Activated CD8-positive, alpha-beta memory T cell treated with anti-CD3 and anti-CD28 coated beads for 1 hour (primary cell): ENCODE results near the gene DNAH14.
"Not testable (repeated sequence)": the region's sequence is repeated elsewhere in the genome, so short reads cannot be mapped to it uniquely, and the experiment has no call there.

Experiments used
- DNase-seq, 2 donors: peaks; one replicate each; pipeline ENCODE4 v3.0.0-alpha.2; 2020; ENCODE audit warnings: low read depth in 1 of 2; ENCODE audit errors: extremely low read depth in 1 of 2

DNAH14 gene

DNA sequence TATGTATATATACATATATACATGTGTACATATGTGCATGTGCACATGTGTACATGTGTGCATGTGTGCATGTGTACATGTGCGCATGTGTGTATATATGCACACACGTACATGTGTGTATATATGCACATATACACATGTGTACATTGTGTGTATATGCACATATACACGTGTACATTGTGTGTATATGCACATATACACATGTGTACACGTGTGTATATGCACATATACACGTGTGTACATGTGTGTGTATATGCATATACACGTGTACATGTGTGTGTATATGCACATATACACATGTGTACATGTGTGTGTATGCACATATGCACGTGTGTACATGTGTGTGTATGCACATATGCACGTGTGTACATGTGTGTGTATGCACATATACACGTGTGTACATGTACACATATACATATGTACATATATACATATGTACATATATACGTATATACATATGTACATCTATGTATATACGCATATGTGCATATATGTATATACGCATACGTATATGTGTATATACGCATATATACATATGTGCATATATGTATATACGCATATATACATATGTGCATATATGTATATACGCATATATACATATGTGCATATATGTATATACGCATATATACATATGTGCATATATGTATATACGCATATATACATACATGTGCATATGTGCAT lies 405.8 kb downstream of the DNAH14 start:
- DNase-seq, result not testable (repeated sequence)

DNA sequence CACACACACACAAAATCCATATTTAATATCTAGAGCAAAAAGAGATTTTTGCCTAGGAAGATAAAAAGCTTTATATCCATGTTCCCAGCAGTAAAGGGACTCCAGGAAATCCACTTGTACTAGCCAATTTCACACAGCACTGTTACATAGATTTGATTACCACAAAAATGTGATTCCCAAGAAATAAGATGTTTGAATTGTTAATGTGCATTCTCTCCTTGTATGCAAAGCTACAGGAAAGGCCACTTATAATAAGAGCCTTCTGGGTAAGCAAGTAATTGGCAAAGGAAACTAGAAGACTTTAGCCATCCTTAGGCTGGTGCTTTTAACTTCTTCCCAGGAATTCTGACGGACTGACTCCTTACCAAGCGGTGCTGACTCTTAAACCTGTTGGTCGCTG lies 409.1 kb downstream of the DNAH14 start:
- no peak for DNase-seq

DNA sequence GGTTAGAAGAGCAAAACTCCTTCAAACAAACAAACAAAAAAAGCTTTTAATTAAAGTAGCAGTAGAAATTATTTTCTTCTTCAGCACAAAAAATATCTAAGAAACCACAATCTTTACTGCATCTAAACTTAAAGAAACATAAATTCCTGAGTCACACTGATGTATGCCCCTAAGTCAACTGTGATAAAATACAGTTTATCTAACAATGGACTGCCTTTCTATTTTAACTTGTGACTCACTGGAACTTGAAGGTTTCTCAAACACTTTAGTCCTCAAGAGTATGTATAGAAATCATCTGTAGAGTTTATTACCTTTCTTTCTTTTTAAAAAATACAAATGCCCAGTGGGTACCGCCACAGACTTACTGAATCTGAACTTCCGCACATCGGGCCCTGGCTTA lies 412.2 kb downstream of the DNAH14 start:
- no peak for DNase-seq

DNA sequence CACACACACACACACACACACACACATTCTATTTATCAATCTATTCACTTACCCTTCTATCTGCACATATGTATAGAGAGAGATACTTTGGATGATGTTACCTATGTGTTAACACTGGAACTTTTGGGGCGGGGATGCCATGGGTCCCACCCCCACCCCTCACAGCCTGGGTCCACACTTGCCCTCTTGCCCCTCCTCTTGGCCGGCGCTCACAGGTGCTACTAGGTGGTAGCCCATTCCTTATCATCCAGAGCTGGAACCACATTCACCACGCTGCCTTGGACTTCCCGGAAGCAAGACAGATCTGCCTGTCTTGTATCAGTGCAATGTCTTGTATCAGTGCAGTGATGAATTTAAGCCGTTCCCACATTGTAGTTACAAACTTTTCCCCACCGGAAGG lies 413.2 kb downstream of the DNAH14 start:
- no peak for DNase-seq

DNA sequence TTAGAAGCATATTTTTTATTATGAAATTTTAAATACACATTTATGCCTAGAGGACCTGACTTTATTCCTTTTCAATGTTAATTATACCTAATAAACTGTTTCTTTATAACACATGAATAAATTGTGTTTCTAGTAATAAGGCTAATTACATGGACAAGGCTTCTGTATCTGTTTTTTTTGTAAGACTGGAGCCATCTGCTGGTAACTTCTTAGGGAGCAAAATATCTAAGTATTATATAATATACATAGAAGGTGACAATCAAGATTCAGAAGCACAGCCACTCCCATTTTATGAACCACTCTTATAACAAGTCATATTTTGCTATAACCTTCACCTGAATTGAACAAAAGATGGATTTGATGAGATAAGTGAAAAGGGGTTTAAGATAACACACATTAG lies 414.1 kb downstream of the DNAH14 start:
- DNase-seq, result no peak

DNA sequence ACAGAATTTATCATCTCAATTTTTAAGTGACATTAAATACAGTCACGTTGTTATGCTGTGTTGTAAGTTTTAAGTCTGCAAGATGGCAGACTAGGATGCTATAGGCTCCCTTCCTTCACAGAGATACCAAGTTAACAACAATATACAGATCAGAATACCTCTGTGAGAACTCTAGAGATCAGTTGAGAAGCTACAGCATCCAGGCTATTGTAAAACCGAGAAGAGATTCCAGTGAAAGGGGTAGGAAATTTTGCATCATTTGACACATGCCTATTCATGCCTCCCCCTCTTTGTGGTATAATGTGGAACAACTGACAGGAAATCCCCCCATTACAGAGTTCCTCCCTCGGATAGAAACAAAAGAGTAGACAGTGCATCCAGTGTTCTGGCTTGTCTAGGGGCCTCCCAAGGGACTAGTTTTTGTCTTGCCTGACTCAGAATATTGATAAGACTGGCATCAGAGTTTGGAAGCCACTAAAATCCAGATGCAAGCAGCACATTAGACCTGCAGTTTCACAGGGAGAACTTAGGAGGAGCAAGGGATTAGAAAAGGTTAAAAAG lies 417.7 kb downstream of the DNAH14 start:
- no peak for DNase-seq

DNA sequence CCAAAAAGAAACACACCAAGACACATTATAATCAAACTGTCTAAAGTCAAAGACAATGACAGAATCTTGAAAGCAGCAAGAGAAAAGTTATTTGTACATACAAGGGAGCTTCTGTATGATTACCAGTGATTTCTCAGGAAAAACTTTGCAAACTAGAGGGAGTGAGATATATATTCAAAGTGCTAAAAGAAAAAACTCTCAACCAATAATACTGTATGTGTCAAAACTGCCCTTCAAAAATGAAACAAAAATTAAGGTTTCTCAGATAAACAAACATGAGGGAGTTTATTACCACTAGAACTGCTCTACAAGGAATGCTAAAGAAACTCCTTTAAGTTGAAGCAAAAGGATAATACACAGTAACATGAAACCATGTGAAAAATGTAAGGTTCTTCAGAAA lies 418.9 kb downstream of the DNAH14 start:
- no peak for DNase-seq

DNA sequence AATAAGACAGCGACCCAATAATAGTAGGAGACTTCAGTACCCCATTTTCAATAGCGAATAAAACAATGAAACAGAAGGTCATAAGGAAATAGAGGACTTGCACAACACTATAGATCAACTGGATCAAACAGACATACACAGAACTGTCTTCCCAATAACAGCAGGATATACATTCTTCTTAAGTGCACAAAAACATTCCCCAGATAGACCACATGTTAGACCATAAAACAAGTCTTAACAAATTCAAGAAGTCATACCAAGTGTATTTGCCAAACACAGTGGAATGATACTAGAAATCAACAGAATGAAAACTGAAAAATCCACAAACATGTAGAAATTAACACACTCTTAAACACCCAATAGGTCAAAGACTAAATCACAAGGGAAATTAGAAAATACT lies 420.4 kb downstream of the DNAH14 start:
- no peak for DNase-seq

DNA sequence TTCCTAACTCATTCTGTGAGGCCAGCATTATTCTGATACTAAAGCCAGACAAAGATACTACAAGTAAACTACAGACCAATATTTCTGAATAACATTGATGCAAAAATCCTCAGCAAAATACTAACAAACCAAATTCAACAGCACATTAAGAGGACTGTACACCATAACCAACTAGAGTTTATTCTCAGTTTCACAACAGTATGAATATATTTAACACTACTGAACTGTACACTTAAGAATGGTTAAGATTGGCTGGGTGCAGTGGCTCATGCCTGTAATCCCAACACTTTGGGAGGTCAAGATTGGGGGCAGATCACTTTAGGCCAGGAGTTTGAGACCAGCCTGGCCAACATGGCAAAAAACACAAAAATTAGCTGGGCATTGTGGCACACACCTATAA lies 421.4 kb downstream of the DNAH14 start:
- no peak for DNase-seq

DNA sequence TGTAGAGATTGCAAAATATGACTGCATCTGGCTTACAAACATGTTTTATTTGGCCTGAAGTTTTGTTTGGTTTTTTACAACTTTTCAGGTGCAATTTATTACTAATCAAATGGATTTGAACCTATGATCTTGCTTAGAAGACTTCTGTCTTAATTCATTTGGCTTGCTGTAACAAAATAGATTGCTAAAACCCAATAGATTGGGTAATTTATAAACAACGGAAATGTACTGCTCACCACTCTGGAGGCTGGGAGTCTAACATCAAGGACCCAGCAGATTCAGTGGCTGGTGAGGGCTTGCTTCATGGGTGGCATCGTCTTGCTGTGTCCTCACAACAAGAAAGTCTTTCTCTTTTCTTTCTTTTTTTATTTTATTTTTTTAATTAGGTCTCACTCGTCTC lies 425.4 kb downstream of the DNAH14 start:
- no peak for DNase-seq

DNA sequence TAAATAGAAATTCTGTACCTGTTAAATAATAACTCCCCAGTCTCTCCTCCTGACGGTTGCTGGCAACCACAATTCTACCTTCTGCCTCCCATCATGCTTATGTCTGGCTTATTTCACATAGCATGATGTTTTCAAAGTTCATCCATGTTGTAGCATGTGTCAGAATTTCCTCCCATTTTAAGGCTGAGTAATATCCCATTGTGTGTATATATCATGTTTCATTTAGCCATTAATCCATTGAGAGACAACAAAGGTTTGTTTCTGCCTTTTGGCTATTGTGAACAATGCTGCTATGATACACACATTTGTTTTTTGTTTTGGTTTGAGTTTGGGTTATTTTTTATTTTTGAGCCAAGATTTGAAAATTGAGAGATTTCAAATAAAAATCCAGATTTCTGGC lies 426.4 kb downstream of the DNAH14 start:
- DNase-seq, result no peak

DNA sequence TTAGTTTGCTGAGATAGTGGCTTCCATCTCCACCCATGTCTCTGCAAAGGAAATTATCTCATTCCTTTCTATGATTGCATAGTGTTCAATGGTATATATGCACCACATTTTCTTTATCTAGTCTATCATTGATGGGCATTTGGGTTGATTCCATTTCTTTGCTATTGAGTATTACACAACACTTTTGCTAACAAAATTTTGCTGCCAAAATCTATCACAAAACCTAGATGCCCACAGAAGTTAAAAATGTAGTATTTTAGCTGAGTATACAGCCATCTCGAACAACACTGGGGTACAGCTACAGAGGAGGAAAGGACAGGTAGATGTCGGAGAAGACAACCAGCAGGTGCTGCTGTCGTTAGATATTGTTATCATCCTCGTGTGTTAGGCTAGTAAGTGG lies 430.6 kb downstream of the DNAH14 start:
- DNase-seq, result no peak

DNA sequence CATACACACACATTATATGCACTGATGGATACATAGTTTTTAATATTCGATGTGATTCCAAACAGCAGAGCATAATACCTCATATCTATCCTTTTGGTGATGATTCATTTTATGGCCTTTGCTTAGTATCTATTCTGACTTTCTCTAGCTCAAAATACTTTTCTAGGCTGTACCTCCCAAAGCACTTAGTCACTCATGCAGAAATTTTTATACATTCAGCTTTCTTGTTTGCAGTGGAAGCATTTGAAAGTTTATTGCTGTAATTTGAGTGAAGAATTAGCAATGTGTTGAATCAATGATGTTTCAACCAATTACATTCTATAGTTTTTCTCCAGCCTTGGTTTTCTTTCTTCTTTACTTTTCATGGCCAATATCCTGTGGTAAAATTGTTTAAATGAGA lies 431.7 kb downstream of the DNAH14 start:
- DNase-seq, result no peak

DNA sequence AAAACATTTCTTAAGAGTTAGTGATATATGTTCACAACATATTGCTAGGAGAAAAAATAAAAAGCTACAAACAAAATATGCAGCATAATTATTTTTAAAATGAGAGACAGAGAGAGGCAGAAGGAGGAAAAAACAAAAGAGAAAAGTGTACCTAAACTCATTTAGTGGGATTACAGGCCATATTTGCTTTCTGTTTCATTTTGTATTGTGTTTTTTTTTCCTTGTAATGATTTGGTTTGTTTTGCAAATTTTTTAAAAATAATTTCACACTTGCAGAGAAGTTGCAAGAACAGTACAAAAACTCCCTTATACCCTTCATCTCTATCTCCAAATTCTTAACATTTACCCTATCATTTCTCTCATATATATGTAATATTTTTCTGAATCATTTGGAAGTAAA lies 433.3 kb downstream of the DNAH14 start:
- no peak for DNase-seq

DNA sequence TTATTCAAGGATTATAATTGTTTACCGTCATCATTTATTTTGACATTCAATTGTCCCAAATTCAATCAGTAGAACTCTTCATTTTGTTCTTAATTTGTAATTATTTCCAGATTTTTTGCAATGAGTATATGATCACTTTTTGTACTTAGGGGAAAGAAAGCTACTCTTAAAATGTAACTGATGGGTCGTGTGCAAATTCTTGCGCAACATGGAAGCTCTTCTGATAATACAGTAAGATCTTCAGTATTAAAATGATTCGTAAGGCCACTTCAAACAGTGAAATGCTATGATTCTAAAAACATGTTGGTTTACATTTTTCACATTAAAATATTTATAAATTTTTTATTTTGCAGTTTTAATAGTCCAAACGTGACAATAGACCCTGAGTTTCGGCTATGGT lies 435.0 kb downstream of the DNAH14 start:
- no peak for DNase-seq

DNA sequence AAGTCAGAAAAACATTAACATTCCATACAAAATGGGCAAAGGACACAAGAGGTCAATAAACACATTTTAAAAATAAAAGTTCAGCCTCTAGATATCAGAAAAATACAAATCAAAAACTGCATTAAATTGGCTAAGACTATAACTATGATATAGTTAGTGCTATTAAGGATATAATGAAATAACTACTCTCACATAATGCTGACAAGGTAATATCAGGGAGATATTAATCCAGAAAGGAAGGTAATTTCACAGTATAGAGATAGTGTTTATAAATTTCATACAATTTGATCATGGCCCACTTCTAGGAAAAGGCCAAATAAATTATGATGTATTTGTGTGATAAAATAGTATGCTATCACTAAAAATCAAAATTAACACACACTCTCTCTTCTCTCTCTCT lies 436.5 kb downstream of the DNAH14 start:
- DNase-seq, result no peak

DNA sequence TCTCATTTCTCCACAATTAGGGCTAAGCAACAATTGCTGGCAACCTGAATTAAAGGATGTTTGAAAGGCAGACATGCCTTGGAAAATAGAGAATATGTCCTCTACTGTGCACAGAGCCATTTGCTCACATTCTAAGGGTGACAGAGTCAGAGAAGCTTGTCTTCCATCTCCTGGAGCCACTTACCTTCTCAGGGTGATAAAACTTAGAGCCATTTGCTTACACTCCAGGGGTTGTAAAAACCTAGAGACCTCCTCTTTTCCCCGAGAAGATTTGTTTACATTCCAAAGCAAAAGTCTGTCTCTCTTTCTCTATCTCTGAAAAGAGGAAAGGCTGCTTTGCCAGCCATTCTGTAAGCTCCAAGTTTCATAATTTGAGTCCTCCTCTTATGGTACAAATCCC lies 437.1 kb downstream of the DNAH14 start:
- no peak for DNase-seq

DNA sequence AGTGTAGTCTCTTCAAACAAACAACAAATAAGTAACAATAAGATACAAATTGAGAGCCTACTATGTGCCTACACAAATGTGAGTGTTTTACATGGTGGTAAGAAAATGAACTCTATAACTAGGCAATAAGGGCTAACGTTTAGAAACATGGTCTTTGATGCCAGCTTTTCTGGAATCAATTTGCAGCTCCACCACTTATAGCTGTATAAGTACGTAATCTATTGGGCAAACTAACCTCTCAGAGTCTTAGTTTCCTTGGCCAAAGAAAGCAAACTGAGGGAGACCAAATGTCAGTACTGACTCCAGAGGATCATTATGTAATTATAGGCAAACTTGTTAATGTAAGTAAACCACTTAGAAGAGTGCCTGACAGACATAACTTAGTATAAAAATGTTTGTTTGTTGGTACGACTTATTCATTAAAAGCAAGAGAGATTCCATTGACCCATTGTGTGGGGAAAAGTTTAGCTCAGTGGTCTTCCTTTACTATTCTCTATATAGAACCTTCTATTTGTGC lies 438.6 kb downstream of the DNAH14 start:
- DNase-seq, result no peak

DNA sequence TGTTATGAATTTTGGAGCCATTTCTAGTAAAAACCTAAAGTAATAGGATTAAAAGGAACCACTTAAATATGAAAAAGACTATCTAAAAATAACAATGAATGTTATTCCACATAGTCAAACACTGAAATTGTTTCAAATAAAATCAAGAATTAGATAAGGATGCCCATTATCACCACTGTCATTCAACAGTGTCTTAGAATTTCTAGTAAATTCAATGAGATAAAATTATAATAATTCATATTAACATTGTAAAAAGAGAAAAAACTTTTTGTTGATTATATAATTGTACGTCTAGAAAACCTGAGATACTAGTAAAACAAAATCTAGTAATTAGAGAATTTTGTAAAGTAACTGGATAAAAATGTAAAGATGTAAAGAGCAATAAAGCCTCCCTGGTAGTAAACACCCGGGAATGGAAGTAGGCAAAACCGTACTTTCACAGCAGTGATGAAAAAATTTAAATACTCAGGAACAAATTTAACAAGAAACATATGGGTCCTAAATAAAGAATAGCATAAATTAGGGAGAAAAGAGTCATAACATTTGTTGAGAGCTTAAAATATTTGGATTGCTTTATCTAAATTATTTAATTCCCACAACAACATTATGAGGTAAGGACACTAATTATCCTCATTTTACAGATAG lies 442.0 kb downstream of the DNAH14 start:
- no peak for DNase-seq

DNA sequence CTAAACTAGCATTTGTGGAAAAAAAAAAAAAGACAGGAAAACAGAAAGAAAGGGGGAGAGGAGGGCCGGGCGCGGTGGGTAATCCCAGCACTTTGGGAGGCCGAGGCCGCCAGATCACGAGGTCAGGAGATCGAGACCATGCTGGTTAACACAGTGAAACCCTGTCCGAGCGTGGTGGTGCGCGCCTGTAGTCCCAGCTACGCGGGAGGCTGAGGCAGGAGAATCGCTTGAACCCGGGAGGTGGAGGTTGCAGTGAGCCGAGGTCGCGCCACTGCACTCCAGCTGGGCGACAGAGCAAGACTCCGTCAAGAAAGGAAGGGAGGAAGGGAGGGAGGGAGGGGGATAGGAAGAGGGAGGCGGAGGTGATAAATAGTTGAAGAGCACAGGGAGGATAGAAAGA lies 443.7 kb downstream of the DNAH14 start:
- no peak for DNase-seq

DNA sequence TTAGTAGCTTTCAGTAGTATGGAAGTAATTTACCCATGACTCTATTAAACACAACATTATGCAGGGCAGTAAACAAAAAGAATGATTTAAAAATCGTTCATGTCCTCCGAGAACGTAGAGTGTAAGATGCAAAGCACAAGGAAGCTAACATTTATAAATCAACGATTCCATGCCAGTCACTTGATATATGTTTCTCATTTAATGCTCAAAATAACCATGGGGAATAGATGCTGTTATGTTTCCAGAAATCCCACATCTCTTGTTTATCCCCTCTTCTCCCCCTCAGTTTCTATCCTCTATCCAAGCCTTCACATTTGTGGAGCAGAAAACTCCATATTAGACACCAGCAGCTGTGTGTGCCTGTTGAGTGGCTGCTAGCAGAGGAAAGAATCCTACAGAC lies 445.5 kb downstream of the DNAH14 start:
- no peak for DNase-seq

DNA sequence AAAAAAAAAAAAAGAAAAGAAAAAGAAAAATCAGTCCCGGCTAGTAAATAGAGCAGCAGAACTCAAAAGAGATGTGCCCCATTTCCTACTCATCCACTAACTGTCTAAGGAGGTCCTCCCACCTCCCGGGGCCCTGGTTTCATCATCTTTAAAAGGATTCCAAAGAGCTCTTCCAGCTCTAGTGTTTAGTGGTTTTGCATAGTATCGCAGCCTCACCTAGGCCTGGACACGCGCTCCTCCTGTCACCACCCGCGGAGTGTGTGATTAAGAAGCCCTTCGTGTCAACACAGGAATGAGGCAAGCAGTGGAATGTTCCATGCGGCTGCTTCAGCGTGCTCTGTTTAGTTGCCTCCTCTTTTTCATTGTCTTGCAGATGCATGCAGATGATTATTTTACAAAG lies 449.4 kb downstream of the DNAH14 start:
- DNase-seq, result no peak
